HG02973 (cell line): Measurements from ENCODE around the gene MPZL1.
A peak's percentile ranks its signal among the peaks of the same experiment; 100 is the strongest.

ENCODE experiments used
- ATAC-seq: cut with Tn5 transposase; IDR thresholded peaks from one replicate; pipeline ENCODE4 v1.9.1; 2021; ENCODE audit warnings: moderate library complexity; ENCODE audit not compliant: unreplicated experiment

The MPZL1 gene

GRCh38 chr1:167695147-167695546 lies 26.6 kb upstream of the MPZL1 start:
- no peak for ATAC-seq

DNA sequence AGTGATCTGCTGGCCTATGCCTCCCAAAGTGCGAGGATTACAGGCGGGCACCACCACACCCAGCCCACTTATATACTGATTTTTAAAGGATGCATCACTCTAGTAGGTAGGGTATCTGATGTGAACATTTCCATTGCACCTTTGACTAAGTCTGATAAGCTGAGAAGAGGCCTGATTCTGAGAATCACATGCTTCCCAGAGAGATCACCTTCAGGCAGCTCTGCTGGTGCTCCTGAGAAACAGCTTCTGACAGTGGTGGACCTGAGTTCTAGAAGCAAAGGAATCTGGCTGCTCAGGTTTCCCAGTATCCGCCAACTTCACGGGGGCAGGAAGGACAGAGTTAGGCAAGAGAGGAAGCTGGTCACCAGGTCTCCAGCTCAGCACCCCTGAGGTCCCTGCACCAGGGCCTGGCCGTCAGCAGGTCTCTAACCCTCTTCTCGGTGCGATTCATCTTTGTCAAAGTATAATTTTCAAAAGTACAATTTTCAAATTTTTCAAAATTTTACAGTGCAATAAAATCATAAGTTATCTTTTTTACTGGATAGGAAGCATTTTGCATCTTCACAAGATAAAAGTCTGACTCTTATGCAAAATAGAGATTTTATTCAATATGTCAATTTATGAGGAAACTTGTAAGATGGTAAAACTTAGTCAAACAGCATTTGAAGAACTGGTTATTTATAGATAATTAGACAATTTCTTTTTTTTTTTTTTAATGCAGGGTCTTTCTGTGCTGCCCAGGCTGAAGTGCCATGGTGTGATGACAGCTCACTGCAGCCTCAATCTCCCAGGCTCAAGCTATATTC lies 25.8 kb upstream of the MPZL1 start:
- no peak for ATAC-seq

DNA sequence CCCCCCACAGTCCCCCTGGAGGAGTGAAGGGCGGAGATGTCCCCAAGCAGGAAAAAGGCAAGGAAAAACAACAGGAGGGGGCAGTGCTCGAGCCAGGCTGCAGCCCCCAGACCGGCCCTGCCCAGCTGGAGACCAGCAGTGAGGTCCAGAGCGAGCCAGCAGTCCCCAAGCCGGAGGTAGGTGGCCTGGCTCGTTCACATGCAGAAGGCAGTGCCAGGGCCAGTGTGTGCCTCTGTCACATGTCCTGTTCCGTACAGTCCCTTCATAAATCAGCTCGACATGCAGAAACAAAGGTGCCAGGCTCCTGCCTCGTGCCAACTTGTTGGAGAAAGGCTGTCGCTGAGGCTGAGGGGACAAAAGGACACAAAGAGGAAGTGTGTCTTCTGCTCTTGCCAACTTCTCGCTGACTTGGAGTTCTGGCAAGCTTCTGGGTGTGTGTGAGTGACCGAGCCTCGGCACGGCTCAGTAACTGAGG lies 24.1 kb upstream of the MPZL1 start:
- no peak for ATAC-seq

DNA sequence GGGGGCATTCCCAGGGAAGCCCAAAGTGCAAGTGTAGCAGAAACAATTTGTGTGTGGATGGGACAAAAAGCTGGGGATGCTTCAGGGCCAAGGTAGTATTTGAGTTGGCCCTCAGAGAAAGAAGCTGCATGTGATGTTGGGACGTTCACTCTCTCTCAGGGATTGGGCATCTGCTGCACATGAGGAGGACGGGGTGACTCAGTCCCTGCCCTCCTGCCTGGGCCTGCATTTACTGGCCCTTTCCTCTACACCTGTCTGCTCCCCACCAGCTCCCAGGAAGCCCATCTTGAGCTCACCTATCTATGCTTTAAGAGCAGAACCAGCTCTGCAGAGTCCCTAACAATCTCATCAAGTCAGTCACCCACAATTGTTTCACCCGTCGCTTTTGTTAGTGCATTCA lies 23.5 kb upstream of the MPZL1 start:
- ATAC-seq, result no peak

GRCh38 chr1:167701510-167701909 lies 20.3 kb upstream of the MPZL1 start:
- ATAC-seq, result no peak

DNA sequence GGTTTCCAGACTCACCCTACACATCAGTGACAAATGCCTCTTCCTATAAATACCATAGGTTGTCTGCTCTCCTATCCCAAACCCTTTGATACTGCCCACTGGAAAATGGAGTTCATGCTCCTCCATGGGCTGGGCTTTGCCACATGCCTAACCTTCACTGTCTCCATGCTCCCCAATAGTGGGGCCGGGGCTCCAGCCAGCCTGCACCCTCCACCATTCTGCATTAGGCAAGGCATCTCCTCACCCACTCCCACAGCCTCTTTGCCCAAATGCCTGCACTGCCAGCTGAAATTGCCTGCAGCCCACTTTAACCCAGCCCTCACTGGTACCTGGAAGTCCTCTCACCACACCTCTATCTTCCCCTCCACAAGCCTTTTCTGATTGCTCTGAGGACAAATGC lies 18.2 kb upstream of the MPZL1 start:
- ATAC-seq, result no peak

GRCh38 chr1:167704715-167705114 lies 17.1 kb upstream of the MPZL1 start:
- ATAC-seq, result no peak

- ATAC-seq, result no peak
Measured at GRCh38 chr1:167705250-167705649, 16.5 kb upstream of the MPZL1 start.

GRCh38 chr1:167706363-167706762 lies 15.4 kb upstream of the MPZL1 start:
- ATAC-seq, result no peak

DNA sequence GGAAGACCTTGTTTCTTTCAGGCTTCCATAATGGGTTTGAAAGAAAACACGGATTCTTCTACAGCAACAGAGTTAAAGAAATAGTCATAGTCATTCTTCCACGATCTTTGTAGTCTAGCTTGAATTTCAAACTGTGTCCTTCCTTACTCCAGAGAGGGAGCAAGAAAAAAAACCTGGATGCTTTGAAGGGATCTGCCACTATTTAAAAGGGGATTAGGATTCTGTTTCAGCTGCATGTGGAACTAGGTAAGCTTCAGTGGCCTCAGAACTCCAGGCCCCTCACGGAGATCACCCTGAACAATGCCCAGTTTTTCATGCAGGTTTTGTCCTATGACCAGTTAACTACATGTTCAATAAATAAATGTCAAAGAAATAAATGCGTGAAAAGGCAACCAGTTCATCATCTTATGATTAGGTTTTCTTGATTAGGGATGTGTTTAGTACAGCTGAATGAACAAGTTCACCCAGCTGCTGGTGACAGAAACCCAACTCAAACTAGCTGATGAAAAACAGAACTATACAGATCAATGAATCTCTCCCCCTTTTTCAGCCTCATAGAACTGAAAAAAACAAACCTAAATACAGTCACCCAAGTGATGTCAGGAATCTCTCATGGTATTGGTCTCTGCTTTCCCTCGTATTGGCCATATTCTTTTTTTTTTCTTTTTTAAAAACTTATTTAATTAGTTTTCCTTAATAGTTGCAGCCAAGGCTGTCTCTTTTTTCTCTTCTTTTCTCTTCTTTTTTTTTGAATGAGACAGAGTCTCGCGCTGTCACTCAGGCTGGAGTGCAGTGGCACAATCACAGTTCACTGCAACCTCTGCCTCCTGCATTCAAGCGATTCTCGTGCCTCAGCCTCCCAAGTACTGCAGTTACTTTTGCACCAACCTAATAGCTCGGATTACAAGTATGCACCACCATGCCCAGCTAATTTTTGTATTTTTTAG lies 14.6 kb upstream of the MPZL1 start:
- peak; percentile 38 for ATAC-seq

DNA sequence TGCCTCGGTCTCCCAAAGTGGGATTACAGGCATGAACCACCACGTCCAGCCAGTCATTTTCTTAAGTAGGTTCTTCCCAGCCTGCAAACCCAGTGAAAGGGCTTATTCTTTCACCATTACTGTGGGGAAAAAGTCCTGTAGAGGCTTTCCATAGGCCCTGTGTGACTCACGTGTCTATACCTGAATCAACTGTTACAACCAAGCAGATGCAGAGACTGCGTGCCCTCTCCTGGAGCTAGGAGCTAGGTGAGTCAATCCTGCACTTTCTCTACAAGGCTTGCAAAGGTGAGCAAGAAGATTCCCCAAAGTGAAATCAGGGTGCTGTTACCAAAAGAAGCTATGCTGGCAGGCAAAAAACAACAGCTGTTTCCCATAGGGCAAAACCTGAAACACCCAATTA lies 13.8 kb upstream of the MPZL1 start:
- ATAC-seq, result no peak

DNA sequence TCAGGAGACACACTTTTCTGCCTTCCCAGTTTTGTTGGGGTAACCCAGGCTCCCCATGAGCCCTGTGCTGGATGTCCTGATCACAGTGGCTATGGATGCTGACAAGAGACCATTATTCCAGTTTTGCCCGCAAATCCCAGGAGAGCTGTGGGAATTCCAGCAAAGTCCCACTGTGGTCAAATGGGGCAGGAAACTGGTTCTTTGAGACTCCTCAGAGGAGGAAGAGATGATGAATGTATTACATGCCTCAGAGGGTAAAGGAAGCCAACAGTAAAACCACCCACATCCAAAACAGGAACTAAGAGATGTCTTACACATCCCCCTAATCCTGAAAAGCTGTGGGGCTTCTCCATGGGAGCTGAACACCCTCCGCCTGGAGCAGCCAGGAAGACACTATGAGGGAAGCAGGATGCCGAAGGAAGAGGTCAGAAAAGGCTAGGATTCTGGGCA lies 12.8 kb upstream of the MPZL1 start:
- ATAC-seq, result no peak

DNA sequence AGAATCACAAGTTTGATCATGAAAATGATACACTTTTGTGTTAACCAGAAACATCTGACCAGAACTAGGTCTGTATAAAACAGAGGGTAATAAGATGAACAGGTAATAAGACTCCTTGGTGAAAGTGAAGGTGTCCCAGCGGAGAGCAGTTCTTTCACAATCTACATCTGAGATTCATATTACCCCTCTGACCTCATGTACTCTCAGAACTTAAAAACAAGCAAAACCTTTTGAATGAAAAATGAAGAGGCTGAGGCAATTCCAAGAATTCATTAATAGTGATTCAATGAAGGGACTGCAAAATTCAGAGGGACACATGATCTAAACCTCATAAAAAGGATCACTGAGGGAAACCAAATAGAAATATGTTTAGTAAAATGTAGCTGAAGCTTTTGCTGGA lies 10.9 kb upstream of the MPZL1 start:
- ATAC-seq, result no peak

- no peak for ATAC-seq
Measured at GRCh38 chr1:167711797-167712196, 10.0 kb upstream of the MPZL1 start.

GRCh38 chr1:167713330-167714081 lies 8.3 kb upstream of the MPZL1 start:
- ATAC-seq, result no peak

GRCh38 chr1:167714098-167714438 lies 7.7 kb upstream of the MPZL1 start:
- ATAC-seq, result peak; percentile 49

- peak; percentile 49 for ATAC-seq
Measured at GRCh38 chr1:167714439-167715156, 7.2 kb upstream of the MPZL1 start.

- peak; percentile 42 for ATAC-seq
Measured at GRCh38 chr1:167715157-167715999, 6.4 kb upstream of the MPZL1 start.

- no peak for ATAC-seq
Measured at GRCh38 chr1:167716000-167716271, 5.8 kb upstream of the MPZL1 start.

- no peak for ATAC-seq
Measured at GRCh38 chr1:167717351-167717750, 4.4 kb upstream of the MPZL1 start.
